K562 (cell line): ENCODE measurements around the gene VPS18. TPM values are rescaled to one million over a fixed set of nuclear protein-coding genes. Genes with fewer than 3 reads are reported as not detected.

ENCODE experiments used
- ATF3 ChIP-seq, 2 experiments: fragments of 450-650 bp in 1 of 2; sonication (generic) in 1 of 2; formaldehyde crosslinking in 1 of 2; IDR thresholded peaks in 1 of 2; conservative IDR thresholded peaks in 1 of 2; 2 replicates each; pipeline versions ENCODE4 v1.6.1 to v1.8.1; 2016 to 2023; ENCODE audit warnings: mild to moderate bottlenecking in 2 of 2, moderate library complexity in 2 of 2, inconsistent platforms in 1 of 2, missing genetic modification reagents in 1 of 2
- DACH1 ChIP-seq: fragments of 450-650 bp; IDR thresholded peaks from 2 replicates; pipeline ENCODE4 v1.6.1; 2018; ENCODE audit not compliant: partially characterized antibody
- HCFC1 ChIP-seq: IDR thresholded peaks from 2 replicates; pipeline ENCODE4 v1.6.1; 2012; ENCODE audit warnings: low read depth, low read length, improper control_type of control experiment
- HDAC8 ChIP-seq: fragments of 450-650 bp; IDR thresholded peaks from 2 replicates; pipeline ENCODE4 v1.6.1; 2016; ENCODE audit warnings: mild to moderate bottlenecking, missing genetic modification characterization, moderate library complexity, missing compliant biosample characterization
- IFI16 ChIP-seq: fragments of 250-450 bp; sonication (Bioruptor Pico); IDR thresholded peaks from 2 replicates; pipeline ENCODE4 v2.1.2; 2022; ENCODE audit warnings: mild to moderate bottlenecking, inconsistent platforms
- KAT2B ChIP-seq: IDR thresholded peaks from one replicate; pipeline ENCODE4 v1.6.1; 2012; ENCODE audit warnings: low read depth, mild to moderate bottlenecking, control low read depth, inconsistent platforms, low read length, moderate library complexity
- KHSRP ChIP-seq: fragments of 450-650 bp; IDR thresholded peaks from 2 replicates; pipeline ENCODE4 v1.6.1; 2017
- MAFF ChIP-seq: IDR thresholded peaks from 2 replicates; pipeline ENCODE4 v1.6.1; 2012; ENCODE audit warnings: low read length, improper control_type of control experiment
- MAX ChIP-seq: sonication (generic); formaldehyde crosslinking; IDR thresholded peaks from 2 replicates; pipeline ENCODE4 v1.9.0; 2022; ENCODE audit warnings: mild to moderate bottlenecking, missing genetic modification reagents
- MCM3 ChIP-seq: fragments of 450-650 bp; IDR thresholded peaks from 2 replicates; pipeline ENCODE4 v1.6.1; 2016
- PURB ChIP-seq: sonication (generic); formaldehyde crosslinking; IDR thresholded peaks from 2 replicates; pipeline ENCODE4 v1.9.0; 2021; ENCODE audit warnings: low read depth, mild to moderate bottlenecking, missing genetic modification reagents
- SIN3A ChIP-seq, 2 experiments: fragments of 150-350 bp in 1 of 2; IDR thresholded peaks; 2 replicates each; pipeline ENCODE4 v1.6.1; 2011 to 2016; ENCODE audit warnings: borderline replicate concordance in 2 of 2, low read depth in 2 of 2, low read length in 2 of 2, mild to moderate bottlenecking in 2 of 2, moderate library complexity in 2 of 2; ENCODE audit not compliant: control insufficient read depth in 1 of 2
- STAT6 ChIP-seq: sonication (generic); formaldehyde crosslinking; IDR thresholded peaks from 2 replicates; pipeline ENCODE4 v1.8.1; 2023; ENCODE audit warnings: mild to moderate bottlenecking, missing genetic modification reagents
- TFAP4 ChIP-seq: sonication (generic); formaldehyde crosslinking; IDR thresholded peaks from 2 replicates; pipeline ENCODE4 v1.8.0; 2022; ENCODE audit warnings: missing genetic modification reagents, mild to moderate bottlenecking, moderate library complexity, borderline replicate concordance
- USF1 ChIP-seq: sonication (generic); formaldehyde crosslinking; IDR thresholded peaks from 2 replicates; pipeline ENCODE4 v1.9.0; 2022; ENCODE audit warnings: mild to moderate bottlenecking, missing genetic modification reagents
- ZBTB17 ChIP-seq: fragments of 450-650 bp; formaldehyde crosslinking; IDR thresholded peaks from 2 replicates; pipeline ENCODE4 v1.4.0; 2020; ENCODE audit warnings: mild to moderate bottlenecking
- ZFX ChIP-seq: sonication (generic); formaldehyde crosslinking; IDR thresholded peaks from 2 replicates; pipeline ENCODE4 v1.8.0; 2022; ENCODE audit warnings: mild to moderate bottlenecking, missing genetic modification reagents, moderate library complexity
- ZNF124 ChIP-seq: sonication (generic); formaldehyde crosslinking; IDR thresholded peaks from 2 replicates; pipeline ENCODE4 v1.8.1; 2022; ENCODE audit warnings: missing genetic modification reagents
- ZNF384 ChIP-seq: IDR thresholded peaks from 2 replicates; pipeline ENCODE4 v1.6.1; 2012; ENCODE audit warnings: low read depth, low read length, improper control_type of control experiment
- ZNF512 ChIP-seq: IDR thresholded peaks from 2 replicates; pipeline ENCODE4 v1.6.1; 2016; ENCODE audit warnings: missing genetic modification characterization, missing compliant biosample characterization
- polyA plus RNA-seq, 8 experiments: library from polyadenylated mRNA; depleted of rRNA in 4 of 8; stranded (reverse) in 5 of 8; unstranded in 3 of 8; fragments of >200 nt; fragmentation: Nextera tagmentation in 2 of 8; fragmentation: Illumina TruSeq in 1 of 8; extraction: Ambion mirVana in 2 of 8; extraction: Trizol in 1 of 8; gene quantifications; 2 replicates each; pipeline versions ENCODE4 v1.2.1 to v1.2.3, GENCODE V29; 2011 to 2014; ENCODE audit warnings: inconsistent platforms in 1 of 8, missing spikeins in 1 of 8
- total RNA-seq, 7 experiments: library from RNA; depleted of rRNA in 6 of 7; stranded (reverse); fragments of >200 nt in 6 of 7; fragmentation: Illumina TruSeq in 2 of 7; extraction: Trizol in 2 of 7; gene quantifications; 2 replicates each; pipeline versions ENCODE4 v1.2.1 to v1.2.3, GENCODE V29; 2011 to 2021; ENCODE audit warnings: low replicate concordance in 1 of 7

VPS18 gene
- total and polyA plus RNA-seq, 9 of the 15 experiments (the other 6 are each of a cell fraction or from before 2014, with no cell fraction given): 0.73 to 19.9 (median 8.5) TPM

- peak; percentile 73 for TF ChIP-seq MAX (CRISPR knock-in tag)
- no peak for TF ChIP-seq DACH1
- TF ChIP-seq HCFC1: peak; percentile 55
- TF ChIP-seq ZNF384: no peak
- 0 out of 2 replicates have a peak, but pooled peaks have one; percentile 31 for TF ChIP-seq STAT6
- peak; percentile 31; the same call in 1 of the 2 replicates for TF ChIP-seq USF1 (CRISPR knock-in tag)
- no peak for TF ChIP-seq IFI16
- TF ChIP-seq ZFX (CRISPR knock-in tag): peak; percentile 65
- TF ChIP-seq KHSRP: no peak
- TF ChIP-seq KAT2B: peak; percentile 41
- TF ChIP-seq ATF3 (IDR thresholded peaks at IDR 0.05): 0 out of 2 replicates have a peak, but pooled peaks have one; percentile 26
- no peak for TF ChIP-seq ATF3 (CRISPR knock-in tag; conservative IDR thresholded peaks at IDR 0.05)
- TF ChIP-seq MCM3: no peak
- TF ChIP-seq HDAC8 (tag): 0 out of 2 replicates have a peak, but pooled peaks have one; percentile 58
- TF ChIP-seq PURB: no peak
- TF ChIP-seq ZNF124: no peak
- peak; percentile 35 to 71; a peak in 2 of 4 replicates for TF ChIP-seq SIN3A (IDR thresholded peaks at IDR 0.05; ENCODE audit: borderline replicate concordance in 2 of 2, control insufficient read depth in 1 of 2, low read depth in 2 of 2, low read length in 2 of 2)
- TF ChIP-seq MAFF: no peak
- TF ChIP-seq ZBTB17 (CRISPR knock-in tag): no peak
- TF ChIP-seq ZNF512 (tag): no peak
- TF ChIP-seq TFAP4 (CRISPR knock-in tag): peak; percentile 12
These were observed 615 bp downstream of the VPS18 start (continued) for GRCh38 chr15:40894681-40895448.
